ENCODE measurements around the gene ENOX2.

ENOX2 gene

GRCh38 chrX:130691576-130691975 is 211.4 kb downstream of the ENOX2 start:
- DNase-seq = no peak

GRCh38 chrX:130688360-130688759 is 214.6 kb downstream of the ENOX2 start:
- DNase-seq = no peak

GRCh38 chrX:130682990-130683389 is 220.0 kb downstream of the ENOX2 start:
- DNase-seq = no peak

- no peak for DNase-seq
Observed at GRCh38 chrX:130680164-130681035, 222.6 kb downstream of the ENOX2 start.

GRCh38 chrX:130676861-130677260 is 226.1 kb downstream of the ENOX2 start:
- DNase-seq = no peak

- DNase-seq = no peak
Observed at GRCh38 chrX:130672214-130672613, 230.8 kb downstream of the ENOX2 start.

GRCh38 chrX:130669233-130669632 is 233.8 kb downstream of the ENOX2 start:
- DNase-seq = no peak

- DNase-seq = no peak
Observed at GRCh38 chrX:130665263-130665662, 237.7 kb downstream of the ENOX2 start.

- no peak for DNase-seq
Observed at GRCh38 chrX:130658310-130658709, 244.7 kb downstream of the ENOX2 start.

GRCh38 chrX:130654409-130654950 is 248.5 kb downstream of the ENOX2 start:
- DNase-seq = no peak

GRCh38 chrX:130652824-130653578 is 250.0 kb downstream of the ENOX2 start:
- no peak for DNase-seq

- no peak for DNase-seq
Observed at GRCh38 chrX:130649738-130650137, 253.3 kb downstream of the ENOX2 start.

- no peak for DNase-seq
Observed at GRCh38 chrX:130647468-130647867, 255.5 kb downstream of the ENOX2 start.

GRCh38 chrX:130645955-130646583 is 256.9 kb downstream of the ENOX2 start:
- no peak for DNase-seq

- no peak for DNase-seq
Observed at GRCh38 chrX:130637591-130637990, 265.4 kb downstream of the ENOX2 start.

- no peak for DNase-seq
Observed at GRCh38 chrX:130636277-130636676, 266.7 kb downstream of the ENOX2 start.

GRCh38 chrX:130631011-130631410 is 272.0 kb downstream of the ENOX2 start:
- no peak for DNase-seq

- DNase-seq = no peak
Observed at GRCh38 chrX:130628516-130628915, 274.5 kb downstream of the ENOX2 start.

- DNase-seq = no peak
Observed at GRCh38 chrX:130626521-130626920, 276.5 kb downstream of the ENOX2 start.

GRCh38 chrX:130625386-130625785 is 277.6 kb downstream of the ENOX2 start:
- DNase-seq = no peak

GRCh38 chrX:130623518-130623917 is 279.5 kb downstream of the ENOX2 start:
- no peak for DNase-seq

GRCh38 chrX:130615941-130616340 is 287.1 kb downstream of the ENOX2 start:
- no peak for DNase-seq

GRCh38 chrX:130607431-130607830 is 295.6 kb downstream of the ENOX2 start:
- DNase-seq = no peak

All from NCI-H1092 (cell line).